PFSK-1 (cell line): ENCODE measurements around the gene WDFY3.

ENCODE experiments used
- FOXP2 ChIP-seq: optimal IDR thresholded peaks from 2 replicates; pipeline ENCODE3; 2011; ENCODE audit warnings: borderline replicate concordance, control low read depth, inconsistent platforms; ENCODE audit not compliant: insufficient read depth; ENCODE audit errors: extremely low read length, extremely low read depth
- POLR2AphosphoS5 ChIP-seq: IDR thresholded peaks from 2 replicates; pipeline ENCODE4 v1.6.1; 2012; ENCODE audit warnings: low read depth, mild to moderate bottlenecking, control low read depth, low read length, moderate library complexity
- SIN3A ChIP-seq: IDR thresholded peaks from 2 replicates; pipeline ENCODE4 v1.6.1; 2012; ENCODE audit warnings: mild to moderate bottlenecking, low read length, moderate library complexity, borderline replicate concordance; ENCODE audit not compliant: insufficient read depth
- TAF1 ChIP-seq: IDR thresholded peaks from 2 replicates; pipeline ENCODE4 v1.6.1; 2012; ENCODE audit warnings: low read length, control low read depth, borderline replicate concordance; ENCODE audit not compliant: insufficient read depth
- TF ChIP-seq, protein P1 (sequence below), 2 experiments: IDR thresholded peaks; 2 replicates each; pipeline versions ENCODE4 v1.6.1 to v1.8.0; 2011 to 2012; ENCODE audit warnings: low read depth in 2 of 2, low read length in 2 of 2, control low read depth in 1 of 2, inconsistent platforms in 1 of 2, mild to moderate bottlenecking in 1 of 2, moderate library complexity in 1 of 2; ENCODE audit not compliant: insufficient read depth in 1 of 2

WDFY3 gene

DNA sequence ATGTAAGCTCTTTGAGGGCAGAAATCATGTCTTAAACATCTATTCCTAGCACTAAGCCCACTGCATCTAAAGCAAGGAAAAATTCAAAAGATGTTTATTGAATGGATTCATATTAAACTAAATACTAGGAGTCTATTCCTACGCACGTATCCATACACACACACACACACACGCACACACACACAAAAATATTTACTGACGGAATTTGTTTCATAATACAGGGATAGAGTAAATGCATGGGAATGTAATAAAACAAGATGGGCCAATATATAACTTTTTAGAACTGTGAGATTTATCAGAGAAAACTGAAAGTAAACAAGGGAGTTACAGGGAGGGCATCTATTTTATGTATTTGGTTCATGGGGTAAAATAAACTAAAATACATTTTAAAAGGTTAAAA is 57.6 kb downstream of the WDFY3 start:
- TF ChIP-seq FOXP2 = no peak
- no peak for TF ChIP-seq POLR2AphosphoS5
- TF ChIP-seq, protein P1, sequence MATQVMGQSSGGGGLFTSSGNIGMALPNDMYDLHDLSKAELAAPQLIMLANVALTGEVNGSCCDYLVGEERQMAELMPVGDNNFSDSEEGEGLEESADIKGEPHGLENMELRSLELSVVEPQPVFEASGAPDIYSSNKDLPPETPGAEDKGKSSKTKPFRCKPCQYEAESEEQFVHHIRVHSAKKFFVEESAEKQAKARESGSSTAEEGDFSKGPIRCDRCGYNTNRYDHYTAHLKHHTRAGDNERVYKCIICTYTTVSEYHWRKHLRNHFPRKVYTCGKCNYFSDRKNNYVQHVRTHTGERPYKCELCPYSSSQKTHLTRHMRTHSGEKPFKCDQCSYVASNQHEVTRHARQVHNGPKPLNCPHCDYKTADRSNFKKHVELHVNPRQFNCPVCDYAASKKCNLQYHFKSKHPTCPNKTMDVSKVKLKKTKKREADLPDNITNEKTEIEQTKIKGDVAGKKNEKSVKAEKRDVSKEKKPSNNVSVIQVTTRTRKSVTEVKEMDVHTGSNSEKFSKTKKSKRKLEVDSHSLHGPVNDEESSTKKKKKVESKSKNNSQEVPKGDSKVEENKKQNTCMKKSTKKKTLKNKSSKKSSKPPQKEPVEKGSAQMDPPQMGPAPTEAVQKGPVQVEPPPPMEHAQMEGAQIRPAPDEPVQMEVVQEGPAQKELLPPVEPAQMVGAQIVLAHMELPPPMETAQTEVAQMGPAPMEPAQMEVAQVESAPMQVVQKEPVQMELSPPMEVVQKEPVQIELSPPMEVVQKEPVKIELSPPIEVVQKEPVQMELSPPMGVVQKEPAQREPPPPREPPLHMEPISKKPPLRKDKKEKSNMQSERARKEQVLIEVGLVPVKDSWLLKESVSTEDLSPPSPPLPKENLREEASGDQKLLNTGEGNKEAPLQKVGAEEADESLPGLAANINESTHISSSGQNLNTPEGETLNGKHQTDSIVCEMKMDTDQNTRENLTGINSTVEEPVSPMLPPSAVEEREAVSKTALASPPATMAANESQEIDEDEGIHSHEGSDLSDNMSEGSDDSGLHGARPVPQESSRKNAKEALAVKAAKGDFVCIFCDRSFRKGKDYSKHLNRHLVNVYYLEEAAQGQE (IDR thresholded peaks at IDR 0.05; ENCODE audit: insufficient read depth in 1 of 2, low read depth in 2 of 2, low read length in 2 of 2) = no peak
- TF ChIP-seq TAF1 = no peak
- TF ChIP-seq SIN3A = no peak

DNA sequence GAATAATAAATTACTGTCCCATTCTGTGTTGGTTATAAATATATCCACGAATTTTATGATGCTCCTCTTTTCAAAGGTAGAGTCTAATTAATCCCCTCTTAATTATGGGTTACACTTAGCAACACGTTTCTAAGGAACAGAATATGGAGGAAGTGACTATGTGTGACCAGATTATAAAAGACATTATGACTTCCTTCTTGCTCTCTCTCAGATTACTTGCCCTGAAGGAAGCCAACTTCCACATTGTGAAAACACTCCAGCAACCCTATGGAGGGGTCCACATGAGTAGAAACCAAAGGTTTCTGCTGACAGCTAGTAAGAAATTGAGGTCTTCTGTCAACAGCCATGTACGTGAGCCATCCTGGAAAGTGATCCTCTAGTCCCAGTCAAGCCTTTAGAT is 59.3 kb downstream of the WDFY3 start:
- TF ChIP-seq TAF1 (no peak), SIN3A (no peak), FOXP2 (no peak), POLR2AphosphoS5 (no peak)
- TF ChIP-seq, protein P1 (IDR thresholded peaks at IDR 0.05; ENCODE audit: insufficient read depth in 1 of 2, low read depth in 2 of 2, low read length in 2 of 2) = no peak

DNA sequence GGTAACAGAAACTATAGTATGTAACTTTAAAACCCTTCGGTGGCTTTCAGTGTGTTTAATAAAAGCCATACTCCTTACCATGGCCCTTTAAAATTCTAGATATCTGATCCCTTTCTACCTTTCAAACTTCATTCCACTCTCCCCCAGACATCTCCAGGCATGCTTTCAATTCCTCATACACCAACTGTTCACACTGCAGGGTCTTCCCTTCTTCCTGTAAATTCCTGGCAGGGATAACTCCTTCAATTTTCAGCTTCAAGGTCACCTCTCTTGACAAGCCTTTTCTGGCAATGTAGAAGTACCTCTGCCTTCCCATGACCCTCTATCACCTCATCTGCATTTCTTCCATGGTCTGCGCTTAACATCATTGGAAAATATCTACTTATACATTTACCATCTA is 60.8 kb downstream of the WDFY3 start:
- TF ChIP-seq TAF1 (no peak), SIN3A (no peak), POLR2AphosphoS5 (no peak)

DNA sequence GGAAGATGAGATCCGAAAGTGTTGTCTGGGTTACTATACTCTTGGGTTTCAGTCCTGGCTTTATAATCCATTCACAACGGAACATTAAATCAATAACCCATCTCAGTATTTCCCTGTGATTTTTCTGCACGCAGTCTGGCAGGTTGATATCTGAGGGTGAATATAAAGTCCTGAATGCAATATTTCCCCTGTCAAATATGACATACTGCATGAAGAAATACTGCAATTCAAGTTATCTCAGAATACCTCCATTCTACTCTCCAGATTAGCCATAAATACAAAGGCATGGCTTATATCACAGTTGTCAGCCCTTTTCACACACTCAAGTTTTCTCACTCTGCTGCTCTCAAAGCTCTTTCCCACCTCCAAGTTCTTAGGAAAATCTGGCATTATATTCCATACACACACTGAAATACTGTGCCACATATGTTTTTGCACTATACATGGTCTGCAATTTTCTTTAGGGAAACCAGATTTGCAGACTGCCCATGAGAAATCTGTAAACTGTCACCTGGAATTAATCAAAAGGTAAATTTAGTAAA is 64.7 kb downstream of the WDFY3 start:
- TF ChIP-seq FOXP2 (no peak), TAF1 (no peak), POLR2AphosphoS5 (no peak), SIN3A (no peak)
- TF ChIP-seq, protein P1 (IDR thresholded peaks at IDR 0.05; ENCODE audit: insufficient read depth in 1 of 2, low read depth in 2 of 2, low read length in 2 of 2) = no peak

DNA sequence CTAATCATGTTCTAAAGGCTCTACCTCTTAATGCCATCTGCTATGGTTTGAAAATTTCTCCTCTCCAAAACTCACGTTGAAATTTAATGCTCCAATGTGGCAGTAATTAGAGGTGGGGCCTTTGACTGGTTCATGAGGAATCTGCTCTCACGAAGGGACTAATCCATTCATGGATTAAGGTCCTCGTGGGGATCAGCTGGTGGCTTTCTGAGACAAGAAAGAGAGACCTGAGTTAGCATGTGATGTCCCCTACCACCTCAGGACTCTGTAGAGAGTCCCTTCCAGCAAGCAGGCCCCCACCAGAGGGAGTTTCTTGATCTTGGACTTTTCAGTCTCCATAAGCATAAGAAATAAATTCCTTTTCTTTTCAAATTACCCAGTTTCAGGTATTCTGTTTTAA is 65.3 kb downstream of the WDFY3 start:
- TF ChIP-seq SIN3A = no peak
- TF ChIP-seq, protein P1 (IDR thresholded peaks at IDR 0.05; ENCODE audit: insufficient read depth in 1 of 2, low read depth in 2 of 2, low read length in 2 of 2) = no peak
- TF ChIP-seq FOXP2 = no peak
- TF ChIP-seq POLR2AphosphoS5 = no peak
- no peak for TF ChIP-seq TAF1
